ENCODE data around the gene TNRC6C. TPM values are rescaled to one million over a fixed set of nuclear protein-coding genes. Genes with fewer than 3 reads are reported as not detected.
A peak's percentile ranks its signal among the peaks of the same experiment; 100 is the strongest.

TNRC6C gene
- total and polyA plus RNA-seq, 9 of the 15 experiments (the other 6 are each of a cell fraction or from before 2014, with no cell fraction given): 0.20 to 4.9 (median 2.3) TPM

- TF ChIP-seq MGA (IDR thresholded peaks at IDR 0.05) (peak; percentile 41; the same call in 1 of the 2 replicates), STAG1 (CRISPR knock-in tag; IDR thresholded peaks at IDR 0.05; ENCODE audit: borderline replicate concordance) (peak; percentile 19; the same call in 1 of the 2 replicates)
- TF ChIP-seq, protein P1, sequence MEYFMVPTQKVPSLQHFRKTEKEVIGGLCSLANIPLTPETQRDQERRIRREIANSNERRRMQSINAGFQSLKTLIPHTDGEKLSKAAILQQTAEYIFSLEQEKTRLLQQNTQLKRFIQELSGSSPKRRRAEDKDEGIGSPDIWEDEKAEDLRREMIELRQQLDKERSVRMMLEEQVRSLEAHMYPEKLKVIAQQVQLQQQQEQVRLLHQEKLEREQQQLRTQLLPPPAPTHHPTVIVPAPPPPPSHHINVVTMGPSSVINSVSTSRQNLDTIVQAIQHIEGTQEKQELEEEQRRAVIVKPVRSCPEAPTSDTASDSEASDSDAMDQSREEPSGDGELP (CRISPR knock-in tag; IDR thresholded peaks at IDR 0.05; ENCODE audit: borderline replicate concordance): 0 out of 2 replicates have a peak, but pooled peaks have one; percentile 64
Measured at GRCh38 chr17:78144736-78145641, 186.5 kb downstream of the TNRC6C start (continued).
